HUES48 (cell line): ENCODE measurements around the gene PFDN2.
"Not testable (repeated sequence)": the region's sequence is repeated elsewhere in the genome, so short reads cannot be mapped to it uniquely, and the experiment has no call there.

Experiments
- H3K27ac ChIP-seq: one replicate; pipeline ENCODE4 v1.7.0; 2013; ENCODE audit warnings: low read depth, low read length, inconsistent platforms
- H3K27me3 ChIP-seq: 2 replicates; pipeline ENCODE4 v1.6.1; 2013; ENCODE audit warnings: mild to moderate bottlenecking, low read length; ENCODE audit not compliant: control insufficient read depth, insufficient read depth
- H3K36me3 ChIP-seq: 2 replicates; pipeline ENCODE4 v1.6.1; 2013; ENCODE audit warnings: low read length; ENCODE audit not compliant: control insufficient read depth, insufficient read depth
- H3K4me1 ChIP-seq: 2 replicates; pipeline ENCODE4 v1.6.1; 2013; ENCODE audit warnings: mild to moderate bottlenecking, low read length; ENCODE audit not compliant: control insufficient read depth, insufficient read depth
- H3K4me3 ChIP-seq: 2 replicates; pipeline ENCODE4 v1.5.1; 2013; ENCODE audit warnings: mild to moderate bottlenecking, low read depth, low read length
- H3K9ac ChIP-seq: 2 replicates; pipeline ENCODE4 v1.6.1; 2013; ENCODE audit warnings: mild to moderate bottlenecking, low read depth, low read length, moderate library complexity
- H3K9me3 ChIP-seq: 2 replicates; pipeline ENCODE4 v1.6.1; 2013; ENCODE audit warnings: low read length; ENCODE audit not compliant: control insufficient read depth, insufficient read depth

PFDN2 gene

DNA sequence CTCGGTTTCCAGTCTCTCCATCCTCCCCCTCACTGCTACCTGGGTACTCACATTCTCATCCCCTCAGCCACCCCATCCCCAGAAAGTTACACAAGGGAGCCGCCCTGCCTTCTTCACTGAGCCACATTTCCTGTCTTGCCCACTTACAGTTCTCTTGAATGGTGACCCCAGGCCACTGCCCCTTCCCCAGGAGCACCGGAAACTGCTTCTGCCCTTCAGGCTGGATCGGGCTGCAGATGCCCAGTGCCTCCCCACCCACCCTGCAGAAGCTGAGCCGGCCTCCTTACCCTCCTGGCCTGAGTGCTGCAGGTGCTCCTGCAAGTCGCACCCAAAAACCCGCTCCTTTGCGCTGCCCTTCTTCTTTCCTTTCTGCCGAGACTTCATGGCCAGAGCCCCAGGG, 48.6 kb downstream of the PFDN2 start:
- Histone ChIP-seq H3K27ac (no peak overlapping the region), H3K4me3 (no peak overlapping the region), H3K36me3 (no peaks in the 10 kb centered on the region), H3K27me3 (no peaks in the 10 kb centered on the region), H3K4me1 (no peaks in the 10 kb centered on the region), H3K9ac (no peak overlapping the region), H3K9me3 (no peaks in the 10 kb centered on the region)

DNA sequence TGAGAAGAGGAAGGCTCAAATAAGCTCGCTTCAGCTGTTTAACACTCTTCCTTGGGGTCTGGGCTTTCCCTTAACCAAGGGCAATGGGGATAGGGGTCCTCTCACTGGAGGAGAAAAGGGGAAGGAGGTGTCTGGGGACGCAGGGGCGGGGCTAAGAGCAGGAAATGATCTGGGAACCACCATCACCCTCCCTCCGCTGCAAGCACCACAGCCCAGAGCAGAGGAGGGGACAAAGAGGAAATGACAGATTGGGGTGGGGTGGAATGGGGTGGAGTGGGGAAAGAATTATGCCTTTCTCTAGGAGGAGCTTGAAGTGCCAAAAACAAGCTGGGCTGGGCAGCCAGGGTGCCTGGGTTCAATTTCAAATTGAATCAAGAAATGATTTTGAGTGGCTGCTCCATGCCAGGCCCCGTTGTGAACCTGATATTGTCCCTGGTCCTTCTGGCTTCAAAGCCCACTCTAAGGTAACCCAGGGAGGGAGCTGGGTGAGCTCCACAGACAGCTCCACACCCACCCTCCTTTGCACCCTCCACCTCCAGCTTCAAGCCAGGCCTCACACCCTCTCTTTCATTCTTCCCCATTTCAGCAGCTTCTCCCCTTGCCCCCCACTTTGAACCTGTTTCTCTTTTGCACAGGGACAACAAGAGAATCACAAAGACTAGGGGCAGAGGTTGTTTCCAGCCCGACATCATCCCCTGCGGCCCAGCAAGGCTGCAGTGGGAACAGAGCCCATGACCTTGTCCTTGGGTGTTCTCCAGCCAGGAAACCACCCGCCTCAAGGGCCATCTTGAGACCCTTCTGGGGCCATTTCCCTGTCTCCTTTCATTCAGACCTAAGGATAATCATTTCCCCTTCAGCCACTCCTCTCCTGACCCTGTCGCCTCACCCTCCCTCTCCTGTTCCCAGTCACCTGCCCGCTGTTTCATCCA, 49.3 kb downstream of the PFDN2 start:
- Histone ChIP-seq H3K9ac (no peak overlapping the region), H3K36me3 (no peaks in the 10 kb centered on the region), H3K4me1 (no peaks in the 10 kb centered on the region), H3K9me3 (no peaks in the 10 kb centered on the region), H3K4me3 (no peak overlapping the region), H3K27ac (no peak overlapping the region), H3K27me3 (no peaks in the 10 kb centered on the region)

DNA sequence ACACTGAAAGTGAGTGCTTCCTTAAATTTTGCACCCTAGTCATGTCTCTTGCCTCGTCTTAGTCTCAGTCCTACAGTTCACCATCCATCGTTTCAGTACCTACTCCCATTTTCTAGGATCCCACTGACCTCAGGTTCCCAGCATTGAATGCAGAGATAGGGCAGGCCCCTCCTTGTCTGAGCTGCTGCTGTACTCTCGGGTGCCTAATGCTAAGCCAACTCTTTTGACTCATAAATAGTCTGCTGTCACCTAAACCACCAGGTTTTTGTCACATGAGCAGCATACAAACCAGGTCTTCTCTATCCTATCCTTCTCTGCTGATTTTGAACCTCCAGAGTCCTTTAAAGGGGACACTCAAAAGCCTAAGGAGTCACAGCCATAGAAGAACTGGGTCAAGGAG, 51.1 kb downstream of the PFDN2 start:
- Histone ChIP-seq H3K4me1 (no peaks in the 10 kb centered on the region), H3K27ac (no peak overlapping the region), H3K27me3 (no peaks in the 10 kb centered on the region), H3K9me3 (no peaks in the 10 kb centered on the region), H3K36me3 (no peaks in the 10 kb centered on the region), H3K4me3 (no peak overlapping the region), H3K9ac (no peak overlapping the region)

- not testable (repeated sequence) for H3K4me1 ChIP-seq, H3K9me3 ChIP-seq, H3K27me3 ChIP-seq, H3K9ac ChIP-seq, H3K36me3 ChIP-seq, H3K4me3 ChIP-seq, H3K27ac ChIP-seq
Observed at GRCh38 chr1:161065681-161066080, 52.2 kb downstream of the PFDN2 start.

- not testable (repeated sequence) for H3K9me3 ChIP-seq, H3K4me1 ChIP-seq, H3K27me3 ChIP-seq, H3K36me3 ChIP-seq, H3K4me3 ChIP-seq, H3K27ac ChIP-seq, H3K9ac ChIP-seq
Observed at GRCh38 chr1:161063936-161064335, 53.9 kb downstream of the PFDN2 start.

GRCh38 chr1:161061419-161061818, 56.4 kb downstream of the PFDN2 start:
- H3K9ac ChIP-seq: no peak overlapping the region
- H3K27me3 ChIP-seq: no peaks in the 10 kb centered on the region
- H3K4me3 ChIP-seq: no peak overlapping the region
- H3K36me3 ChIP-seq: no peaks in the 10 kb centered on the region
- no peaks in the 10 kb centered on the region for H3K9me3 ChIP-seq
- no peaks in the 10 kb centered on the region for H3K4me1 ChIP-seq
- no peak overlapping the region for H3K27ac ChIP-seq

DNA sequence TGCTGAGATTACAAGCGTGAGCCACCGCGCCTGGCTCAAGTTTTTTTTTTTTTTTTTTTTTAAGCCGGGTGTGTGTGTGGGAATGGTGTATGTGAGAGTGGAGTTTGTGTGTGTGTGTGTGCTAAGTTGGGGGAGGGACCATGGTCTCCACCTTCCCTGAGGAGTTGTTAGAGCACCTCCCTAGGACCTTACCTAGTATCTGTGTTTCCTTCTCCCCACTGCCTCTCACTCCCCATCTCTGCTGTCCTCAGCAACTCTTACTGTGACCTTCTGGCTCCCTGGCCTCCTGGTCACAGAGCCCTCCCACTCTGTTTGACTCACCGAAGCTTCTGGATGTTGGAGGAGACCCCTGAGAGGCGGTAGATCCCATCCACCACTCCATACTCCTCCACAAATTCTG, 58.5 kb downstream of the PFDN2 start:
- Histone ChIP-seq H3K4me3 (no peak overlapping the region), H3K4me1 (no peaks in the 10 kb centered on the region), H3K9ac (no peak overlapping the region), H3K27me3 (no peaks in the 10 kb centered on the region), H3K27ac (no peak overlapping the region), H3K9me3 (no peaks in the 10 kb centered on the region), H3K36me3 (no peaks in the 10 kb centered on the region)

DNA sequence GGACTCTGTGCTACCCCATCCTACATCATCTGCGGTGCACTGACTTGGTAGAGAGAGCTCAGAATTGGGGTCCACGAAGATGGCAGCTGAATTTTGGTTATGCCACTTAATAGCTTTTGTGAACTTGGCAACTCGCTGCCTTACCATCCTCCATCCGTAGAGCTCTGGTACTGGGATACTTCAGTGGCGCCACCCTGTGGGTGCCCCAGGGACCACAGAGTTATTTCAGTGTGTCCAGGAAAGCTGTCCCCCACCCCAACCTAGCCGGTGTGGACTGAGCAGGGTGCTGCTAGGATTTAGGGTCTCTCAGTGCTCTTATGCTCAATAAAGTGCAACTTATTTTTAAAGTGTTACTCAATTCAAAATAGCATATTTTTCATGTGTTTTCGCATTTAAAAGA, 63.0 kb downstream of the PFDN2 start:
- Histone ChIP-seq H3K27ac (no peak overlapping the region), H3K4me1 (no peaks in the 10 kb centered on the region), H3K9me3 (no peaks in the 10 kb centered on the region), H3K36me3 (no peaks in the 10 kb centered on the region), H3K27me3 (no peaks in the 10 kb centered on the region), H3K9ac (no peak overlapping the region), H3K4me3 (no peak overlapping the region)

DNA sequence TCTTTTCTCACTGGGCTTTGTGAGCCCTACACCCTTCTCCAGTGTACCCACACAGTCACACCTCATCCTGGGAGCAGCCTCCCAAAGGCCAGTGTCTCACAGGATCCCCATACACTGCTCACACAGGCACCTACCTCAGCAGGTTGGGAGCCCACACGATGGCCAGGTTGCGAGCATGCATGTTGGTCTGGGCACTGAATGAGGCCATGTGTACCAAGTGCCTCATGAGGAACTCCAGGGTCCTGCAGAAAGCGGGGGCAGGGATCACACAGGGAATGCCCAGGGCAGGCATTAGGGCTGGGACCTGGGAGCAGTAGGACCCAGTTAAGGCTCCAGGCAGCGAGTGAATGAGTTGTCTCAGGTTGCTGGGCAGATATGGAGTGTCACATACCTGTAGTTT, 63.6 kb downstream of the PFDN2 start:
- no peak overlapping the region for H3K9ac ChIP-seq
- no peaks in the 10 kb centered on the region for H3K9me3 ChIP-seq
- no peak overlapping the region for H3K4me3 ChIP-seq
- no peaks in the 10 kb centered on the region for H3K36me3 ChIP-seq
- no peaks in the 10 kb centered on the region for H3K4me1 ChIP-seq
- no peak overlapping the region for H3K27ac ChIP-seq
- no peaks in the 10 kb centered on the region for H3K27me3 ChIP-seq

DNA sequence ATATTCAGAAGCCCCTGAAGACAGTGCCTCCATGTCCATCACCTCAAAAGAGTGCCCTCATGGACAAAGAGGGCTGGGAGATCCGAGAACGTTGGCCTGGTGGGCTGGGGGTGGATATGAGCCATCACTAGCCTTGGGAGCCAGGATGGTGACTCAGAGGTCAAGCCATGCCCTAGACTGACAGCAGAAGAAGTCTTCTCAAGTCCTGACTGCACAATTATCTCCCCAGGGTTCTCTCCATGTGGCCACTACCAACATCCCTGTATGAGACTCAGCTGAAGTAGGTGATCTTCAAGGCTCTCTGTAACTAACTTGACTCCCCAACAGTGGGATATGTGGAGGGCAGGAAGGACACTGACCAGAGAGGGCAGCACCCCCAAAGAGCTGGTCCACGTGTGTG, 64.9 kb downstream of the PFDN2 start:
- H3K9me3 ChIP-seq: no peaks in the 10 kb centered on the region
- no peaks in the 10 kb centered on the region for H3K4me1 ChIP-seq
- H3K4me3 ChIP-seq: no peak overlapping the region
- no peak overlapping the region for H3K27ac ChIP-seq
- H3K27me3 ChIP-seq: no peaks in the 10 kb centered on the region
- H3K9ac ChIP-seq: no peak overlapping the region
- H3K36me3 ChIP-seq: no peaks in the 10 kb centered on the region

DNA sequence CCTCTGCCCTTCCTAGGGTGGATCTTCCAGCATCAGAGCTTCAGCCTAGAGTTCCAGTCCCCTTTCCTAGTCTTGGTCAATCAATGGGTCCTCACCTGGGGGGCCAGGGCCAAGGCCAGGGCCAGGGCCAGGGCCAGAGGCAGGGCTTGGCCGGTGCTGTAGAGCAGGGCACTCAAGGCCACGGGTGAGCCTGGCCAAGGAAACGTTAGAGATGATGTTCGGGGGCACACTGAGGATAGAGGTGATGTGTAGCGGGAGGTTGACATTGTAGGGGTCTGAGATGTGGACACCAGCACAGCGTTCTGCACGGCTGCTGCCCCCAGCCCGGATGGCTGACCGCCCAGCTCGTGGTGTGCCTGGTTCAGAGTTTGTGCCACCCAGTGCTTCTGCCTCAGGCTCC, 66.6 kb downstream of the PFDN2 start:
- Histone ChIP-seq H3K36me3 (no peaks in the 10 kb centered on the region), H3K27ac (no peak overlapping the region), H3K4me1 (0 out of 2 replicates have a peak, but pooled peaks cover 3% of the 10 kb centered on the region), H3K9me3 (no peaks in the 10 kb centered on the region), H3K27me3 (no peaks in the 10 kb centered on the region), H3K9ac (no peak overlapping the region), H3K4me3 (no peak overlapping the region)
